ENCODE measurements around the gene BET1.
"Not testable (repeated sequence)": the region's sequence is repeated elsewhere in the genome, so short reads cannot be mapped to it uniquely, and the experiment has no call there.

BET1 gene

DNA sequence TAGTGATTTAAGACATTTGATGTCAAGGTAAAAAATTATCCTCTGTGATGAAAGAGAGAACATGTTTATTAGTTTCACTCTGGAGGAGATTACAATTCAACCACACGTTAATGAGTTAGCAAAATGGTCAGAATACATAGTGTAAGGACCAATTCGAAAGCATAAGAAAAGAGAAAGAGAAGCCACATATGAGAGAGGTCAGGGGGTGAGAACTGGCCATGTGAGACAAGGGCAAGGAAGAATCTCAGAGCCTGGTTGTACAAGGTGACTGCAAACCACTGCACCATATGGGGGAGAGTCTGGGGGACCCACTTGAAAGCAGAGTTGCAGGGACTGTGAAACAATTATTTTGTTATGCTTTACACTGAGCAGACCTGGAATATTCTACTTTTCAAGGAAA lies 27.7 kb upstream of the BET1 start:
- DNase-seq (ENCODE audit: insufficient read length, low spot score) (no peak), FAIRE-seq (no peak)
- no peak for TF ChIP-seq POLR2A (IDR thresholded peaks at IDR 0.05; ENCODE audit: low read depth, low read length)

DNA sequence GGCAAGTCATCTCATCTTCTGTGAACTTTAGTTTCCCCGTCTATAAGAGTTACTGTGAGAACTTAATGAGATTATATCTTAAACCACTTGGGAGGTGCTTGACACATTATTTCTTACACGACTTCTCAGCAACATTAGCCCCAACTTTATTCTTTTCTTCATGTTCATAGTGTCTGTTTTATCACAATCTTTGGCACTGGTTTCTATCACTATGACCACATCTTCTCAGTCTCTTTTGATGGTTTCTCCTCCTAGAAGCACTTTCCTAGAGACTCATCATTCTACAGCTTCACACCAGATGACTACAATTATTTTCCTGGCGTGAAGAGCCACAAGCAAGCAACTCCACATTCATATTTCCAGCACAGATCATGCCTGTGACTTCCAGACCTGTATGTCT lies 26.5 kb upstream of the BET1 start:
- DNase-seq (ENCODE audit: insufficient read length, low spot score): no peak
- no peak for TF ChIP-seq POLR2A (IDR thresholded peaks at IDR 0.05; ENCODE audit: low read depth, low read length)
- FAIRE-seq: no peak

DNA sequence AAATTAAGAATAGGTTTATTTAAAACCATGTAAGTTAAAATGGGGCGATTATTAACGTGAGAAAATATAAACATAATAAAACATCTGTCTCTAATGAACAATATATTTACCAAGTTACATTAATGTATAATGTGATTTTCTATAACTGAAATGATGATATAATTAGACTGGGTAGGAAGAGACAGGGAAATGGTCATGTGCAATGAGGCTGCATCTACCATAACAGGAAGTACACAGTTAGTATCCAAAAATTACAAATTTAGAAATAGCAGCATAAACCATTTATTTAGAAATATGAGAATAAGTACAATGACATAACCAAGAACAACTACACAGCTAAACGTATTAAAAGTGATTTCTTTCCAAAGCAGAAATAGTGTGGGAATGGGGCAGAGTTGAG lies 25.8 kb upstream of the BET1 start:
- DNase-seq (ENCODE audit: insufficient read length, low spot score) (no peak), FAIRE-seq (no peak)
- no peak for TF ChIP-seq POLR2A (IDR thresholded peaks at IDR 0.05; ENCODE audit: low read depth, low read length)

- FAIRE-seq (no peak), DNase-seq (ENCODE audit: insufficient read length, low spot score) (peak; percentile 4)
- no peak for TF ChIP-seq POLR2A (IDR thresholded peaks at IDR 0.05; ENCODE audit: low read depth, low read length)
These were observed 24.6 kb upstream of the BET1 start for GRCh38 chr7:94028768-94029167.

DNA sequence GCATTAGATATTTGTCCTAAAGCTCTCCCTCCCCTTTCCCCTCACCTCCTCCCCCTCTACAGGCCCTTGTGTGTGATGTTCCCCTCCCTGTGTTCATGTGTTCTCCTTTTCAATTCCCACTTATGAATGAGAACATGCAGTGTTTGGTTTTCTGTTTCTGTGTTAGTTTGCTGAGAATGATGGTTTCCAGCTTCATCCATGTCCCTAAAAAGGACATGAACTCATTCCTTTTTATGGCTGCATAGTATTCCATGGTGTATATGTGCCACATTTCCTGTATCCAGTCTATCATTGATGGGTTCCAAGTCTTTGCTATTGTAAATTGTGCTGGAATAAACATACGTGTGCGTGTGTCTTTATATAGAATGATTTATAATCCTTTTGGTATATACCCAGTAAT lies 22.5 kb upstream of the BET1 start:
- FAIRE-seq; DNase-seq (ENCODE audit: insufficient read length, low spot score): not testable (repeated sequence)

- FAIRE-seq (peak; percentile 45), DNase-seq (ENCODE audit: insufficient read length, low spot score) (no peak)
- TF ChIP-seq POLR2A (IDR thresholded peaks at IDR 0.05; ENCODE audit: low read depth, low read length): no peak
These were observed 18.4 kb upstream of the BET1 start for GRCh38 chr7:94022550-94022949.

- DNase-seq (ENCODE audit: insufficient read length, low spot score) (no peak), FAIRE-seq (no peak)
- TF ChIP-seq POLR2A (IDR thresholded peaks at IDR 0.05; ENCODE audit: low read depth, low read length): no peak
These were observed 12.6 kb upstream of the BET1 start for GRCh38 chr7:94016786-94017185.

GRCh38 chr7:94015538-94015937 lies 11.4 kb upstream of the BET1 start:
- DNase-seq (ENCODE audit: insufficient read length, low spot score) (no peak), FAIRE-seq (no peak)
- no peak for TF ChIP-seq POLR2A (IDR thresholded peaks at IDR 0.05; ENCODE audit: low read depth, low read length)

DNA sequence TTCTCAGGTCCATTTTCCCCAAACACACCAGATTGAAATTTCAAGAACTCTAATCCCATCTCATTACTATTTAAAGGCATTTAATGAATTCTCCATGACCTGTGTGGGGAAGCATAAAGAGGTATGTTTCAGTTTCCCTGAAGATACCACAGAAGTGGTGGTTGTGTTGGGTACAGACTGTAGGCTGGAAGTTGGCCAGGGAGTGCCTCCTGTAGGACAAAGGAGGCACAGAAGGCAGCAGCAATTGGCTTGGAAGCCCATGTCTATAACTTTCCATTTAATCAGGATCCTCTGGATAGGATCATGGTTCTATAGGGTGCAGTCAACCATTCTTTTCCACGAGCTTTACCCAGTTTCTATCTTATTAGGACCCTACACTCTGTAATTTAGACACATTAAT lies 8.6 kb upstream of the BET1 start:
- FAIRE-seq: no peak
- DNase-seq (ENCODE audit: insufficient read length, low spot score): no peak
- TF ChIP-seq POLR2A (IDR thresholded peaks at IDR 0.05; ENCODE audit: low read depth, low read length): no peak

GRCh38 chr7:94011714-94012353 lies 7.7 kb upstream of the BET1 start:
- FAIRE-seq: no peak

GRCh38 chr7:94008537-94008936 lies 4.4 kb upstream of the BET1 start:
- no peak for TF ChIP-seq POLR2A (IDR thresholded peaks at IDR 0.05; ENCODE audit: low read depth, low read length)
- FAIRE-seq (no peak), DNase-seq (ENCODE audit: insufficient read length, low spot score) (no peak)

More at GRCh38 chr7:94011714-94012353, 7.7 kb upstream of the BET1 start:
- TF ChIP-seq POLR2A (IDR thresholded peaks at IDR 0.05; ENCODE audit: low read depth, low read length): no peak
- no peak for DNase-seq (ENCODE audit: insufficient read length, low spot score)

GRCh38 chr7:94005753-94006152 lies 1.6 kb upstream of the BET1 start:
- DNase-seq (ENCODE audit: insufficient read length, low spot score) (no peak), FAIRE-seq (no peak)
- TF ChIP-seq POLR2A (IDR thresholded peaks at IDR 0.05; ENCODE audit: low read depth, low read length): no peak

DNA sequence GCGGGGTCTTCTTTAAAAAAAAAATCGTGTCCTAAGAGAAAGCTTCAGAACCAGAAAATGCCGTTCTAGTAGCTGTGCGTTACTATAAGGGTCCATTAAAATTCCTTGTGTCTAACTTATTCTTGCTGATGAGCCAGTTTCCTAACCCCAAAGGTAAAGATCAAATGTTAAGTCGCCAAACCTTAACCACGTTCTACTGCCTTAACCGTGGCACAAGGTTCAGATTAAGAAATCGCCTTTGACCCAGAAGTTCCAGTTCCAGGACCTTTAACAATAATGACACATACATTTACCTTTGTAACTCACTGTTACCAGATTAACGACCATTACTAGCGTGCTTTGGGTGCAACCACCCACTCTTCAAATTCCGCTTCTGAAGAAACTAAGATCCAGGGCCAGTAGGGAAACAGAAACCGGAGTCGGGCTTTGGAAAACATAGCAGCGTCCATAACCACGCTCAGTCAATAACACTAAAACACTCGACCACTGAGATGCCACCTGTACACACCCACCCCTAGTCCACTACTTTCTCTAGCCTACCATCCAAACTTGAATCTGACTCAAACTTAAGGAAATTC lies 620 bp downstream of the BET1 start:
- FAIRE-seq (no peak), DNase-seq (ENCODE audit: insufficient read length, low spot score) (peak; percentile 2)
- no peak for TF ChIP-seq POLR2A (IDR thresholded peaks at IDR 0.05; ENCODE audit: low read depth, low read length)

GRCh38 chr7:94001396-94001795 lies 2.8 kb downstream of the BET1 start:
- FAIRE-seq (no peak), DNase-seq (ENCODE audit: insufficient read length, low spot score) (no peak)
- no peak for TF ChIP-seq POLR2A (IDR thresholded peaks at IDR 0.05; ENCODE audit: low read depth, low read length)

GRCh38 chr7:93997868-93998267 lies 6.3 kb downstream of the BET1 start:
- DNase-seq (ENCODE audit: insufficient read length, low spot score): no peak
- TF ChIP-seq POLR2A (IDR thresholded peaks at IDR 0.05; ENCODE audit: low read depth, low read length): no peak
- FAIRE-seq: no peak

All from H54 (cell line).